HL-60 (cell line): ENCODE data around the gene SELP.

Experiments
- DNase-seq, 2 experiments: peaks; one replicate each; pipeline ENCODE4 v3.0.0-alpha.2; 2010 to 2020; ENCODE audit warnings: low read depth in 1 of 2, low spot score in 1 of 2
- H3K27ac ChIP-seq: fragments of 250-450 bp; sonication (Bioruptor Pico); replicated peaks from 2 replicates; pipeline ENCODE4 v1.5.1; 2020; ENCODE audit warnings: mild to moderate bottlenecking, moderate library complexity
- H3K27me3 ChIP-seq: fragments of 250-450 bp; sonication (Bioruptor Pico); 2 replicates; pipeline ENCODE4 v1.5.1; 2021; ENCODE audit warnings: mild to moderate bottlenecking, moderate library complexity; ENCODE audit not compliant: insufficient read depth, poor library complexity, severe bottlenecking
- H3K4me3 ChIP-seq: replicated peaks from 2 replicates; pipeline ENCODE4 v1.5.1; 2011; ENCODE audit warnings: mild to moderate bottlenecking, control low read depth, low read length; ENCODE audit not compliant: insufficient read depth
- CTCF ChIP-seq: IDR thresholded peaks from one replicate; pipeline ENCODE4 v1.5.1; 2011; ENCODE audit warnings: low read length, control low read depth, inconsistent platforms; ENCODE audit not compliant: insufficient read depth
- GABPA ChIP-seq: IDR thresholded peaks from 2 replicates; pipeline ENCODE4 v1.6.1; 2012; ENCODE audit warnings: low read depth
- POLR2AphosphoS5 ChIP-seq: IDR thresholded peaks from 2 replicates; pipeline ENCODE4 v1.6.1; 2012; ENCODE audit warnings: low read depth
- REST ChIP-seq: IDR thresholded peaks from 2 replicates; pipeline ENCODE4 v1.6.1; 2012; ENCODE audit warnings: low read depth; ENCODE audit not compliant: insufficient replicate concordance
- SPI1 ChIP-seq: IDR thresholded peaks from 2 replicates; pipeline ENCODE4 v1.6.1; 2012; ENCODE audit warnings: low read depth, mild to moderate bottlenecking, borderline replicate concordance

SELP gene

GRCh38 chr1:169571450-169571849, 58.5 kb downstream of the SELP start:
- H3K4me3 ChIP-seq = no peak overlapping the region
- DNase-seq = no peak
- H3K27me3 ChIP-seq = peaks cover 13% of the 10 kb centered on the region
- H3K27ac ChIP-seq = no peak overlapping the region
- TF ChIP-seq POLR2AphosphoS5 = no peak
- no peak for TF ChIP-seq CTCF
- TF ChIP-seq GABPA = no peak
- TF ChIP-seq SPI1 = no peak
- TF ChIP-seq REST = no peak

- H3K27me3 ChIP-seq = peaks cover 13% of the 10 kb centered on the region
- no peak overlapping the region for H3K4me3 ChIP-seq
- no peak for DNase-seq
- H3K27ac ChIP-seq = no peak overlapping the region
- no peak for TF ChIP-seq REST
- no peak for TF ChIP-seq POLR2AphosphoS5
- TF ChIP-seq GABPA = no peak
- TF ChIP-seq SPI1 = no peak
- TF ChIP-seq CTCF = no peak
Measured at GRCh38 chr1:169570172-169570574, 59.8 kb downstream of the SELP start.

- no peak overlapping the region for H3K27ac ChIP-seq
- H3K4me3 ChIP-seq = no peak overlapping the region
- DNase-seq = no peak
- peaks cover 13% of the 10 kb centered on the region for H3K27me3 ChIP-seq
- no peak for TF ChIP-seq POLR2AphosphoS5
- TF ChIP-seq GABPA = no peak
- TF ChIP-seq SPI1 = no peak
- no peak for TF ChIP-seq CTCF
- TF ChIP-seq REST = no peak
Measured at GRCh38 chr1:169568497-169568896, 61.4 kb downstream of the SELP start.
